GM15510 (cell line): ENCODE measurements around the gene CIT.
A peak's percentile ranks its signal among the peaks of the same experiment; 100 is the strongest.

Source experiments
- POLR2A ChIP-seq: IDR thresholded peaks from 3 replicates; pipeline ENCODE4 v1.6.1; 2011; ENCODE audit warnings: borderline replicate concordance; ENCODE audit not compliant: insufficient read length; ENCODE audit errors: extremely low read depth

The CIT gene, protein sequence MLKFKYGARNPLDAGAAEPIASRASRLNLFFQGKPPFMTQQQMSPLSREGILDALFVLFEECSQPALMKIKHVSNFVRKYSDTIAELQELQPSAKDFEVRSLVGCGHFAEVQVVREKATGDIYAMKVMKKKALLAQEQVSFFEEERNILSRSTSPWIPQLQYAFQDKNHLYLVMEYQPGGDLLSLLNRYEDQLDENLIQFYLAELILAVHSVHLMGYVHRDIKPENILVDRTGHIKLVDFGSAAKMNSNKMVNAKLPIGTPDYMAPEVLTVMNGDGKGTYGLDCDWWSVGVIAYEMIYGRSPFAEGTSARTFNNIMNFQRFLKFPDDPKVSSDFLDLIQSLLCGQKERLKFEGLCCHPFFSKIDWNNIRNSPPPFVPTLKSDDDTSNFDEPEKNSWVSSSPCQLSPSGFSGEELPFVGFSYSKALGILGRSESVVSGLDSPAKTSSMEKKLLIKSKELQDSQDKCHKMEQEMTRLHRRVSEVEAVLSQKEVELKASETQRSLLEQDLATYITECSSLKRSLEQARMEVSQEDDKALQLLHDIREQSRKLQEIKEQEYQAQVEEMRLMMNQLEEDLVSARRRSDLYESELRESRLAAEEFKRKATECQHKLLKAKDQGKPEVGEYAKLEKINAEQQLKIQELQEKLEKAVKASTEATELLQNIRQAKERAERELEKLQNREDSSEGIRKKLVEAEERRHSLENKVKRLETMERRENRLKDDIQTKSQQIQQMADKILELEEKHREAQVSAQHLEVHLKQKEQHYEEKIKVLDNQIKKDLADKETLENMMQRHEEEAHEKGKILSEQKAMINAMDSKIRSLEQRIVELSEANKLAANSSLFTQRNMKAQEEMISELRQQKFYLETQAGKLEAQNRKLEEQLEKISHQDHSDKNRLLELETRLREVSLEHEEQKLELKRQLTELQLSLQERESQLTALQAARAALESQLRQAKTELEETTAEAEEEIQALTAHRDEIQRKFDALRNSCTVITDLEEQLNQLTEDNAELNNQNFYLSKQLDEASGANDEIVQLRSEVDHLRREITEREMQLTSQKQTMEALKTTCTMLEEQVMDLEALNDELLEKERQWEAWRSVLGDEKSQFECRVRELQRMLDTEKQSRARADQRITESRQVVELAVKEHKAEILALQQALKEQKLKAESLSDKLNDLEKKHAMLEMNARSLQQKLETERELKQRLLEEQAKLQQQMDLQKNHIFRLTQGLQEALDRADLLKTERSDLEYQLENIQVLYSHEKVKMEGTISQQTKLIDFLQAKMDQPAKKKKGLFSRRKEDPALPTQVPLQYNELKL (N-terminal part only)

DNA sequence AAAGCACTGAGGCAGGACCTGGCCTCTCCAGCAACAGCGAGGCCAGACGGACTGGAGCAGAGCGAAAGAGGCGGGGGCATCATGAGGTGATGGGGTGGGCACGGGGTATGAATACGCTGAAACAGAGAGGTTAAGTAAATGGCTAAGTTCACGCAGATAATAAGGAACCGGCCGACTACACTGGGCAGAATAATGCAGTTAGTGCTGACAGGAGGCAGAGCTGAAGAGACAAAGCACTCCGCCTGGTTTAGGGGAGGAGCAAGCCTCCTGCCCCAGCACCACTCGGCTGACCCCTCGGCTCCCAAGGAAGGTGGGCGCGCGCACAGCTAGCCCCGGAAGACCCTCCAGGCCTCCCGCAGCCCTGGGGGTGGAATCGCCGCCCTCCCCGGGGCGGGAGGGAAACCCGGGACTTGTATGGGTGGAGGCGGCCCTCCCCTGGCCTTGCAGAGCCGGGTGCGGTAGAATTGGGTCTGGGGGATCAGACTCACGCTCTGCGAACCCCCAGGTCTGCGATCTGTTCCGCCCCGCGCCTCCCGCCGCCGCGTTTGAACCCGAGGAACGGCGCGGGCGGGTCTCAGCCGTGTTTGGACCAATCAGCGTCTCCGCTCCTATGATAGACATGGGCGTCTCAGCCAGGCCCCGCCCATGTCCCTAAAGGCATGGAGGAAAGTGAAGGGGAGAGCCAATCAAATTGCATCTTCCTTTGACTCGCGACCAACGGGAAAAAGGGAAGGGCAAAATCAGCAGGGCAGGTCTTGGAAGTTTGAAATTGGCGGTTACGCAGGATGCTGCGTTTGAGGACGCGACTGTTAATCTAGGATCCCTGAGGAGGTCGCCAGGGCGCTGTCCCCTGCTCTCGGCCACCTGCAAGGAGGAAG lies at the start of gene CIT:
Gene CIT, minus strand, starts transcription at position 560 of the 878 bp plus-strand sequence. CDS start 1,152 bp downstream, outside the sequence.
- peak; percentile 66 for TF ChIP-seq POLR2A

DNA sequence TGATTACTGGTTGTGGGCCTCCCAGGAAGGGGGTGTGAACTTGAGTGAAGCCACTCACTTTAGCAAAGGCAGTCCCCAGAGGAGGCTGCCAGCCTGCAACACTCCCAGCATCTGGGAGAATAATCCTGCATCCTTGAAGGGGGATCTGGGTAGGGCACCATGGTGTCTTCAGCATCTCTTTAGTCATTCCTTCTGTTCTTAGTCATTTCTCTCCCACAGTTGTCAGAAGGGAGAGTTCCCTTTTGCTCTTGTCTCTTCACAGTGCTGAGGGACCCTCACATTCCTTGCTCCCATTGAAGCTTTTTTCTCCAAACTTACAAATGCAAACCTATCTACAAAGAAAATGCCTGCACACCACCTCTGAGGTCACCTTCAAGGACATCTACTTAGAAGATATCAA lies 48.1 kb upstream of the CIT start:
- TF ChIP-seq POLR2A: no peak

DNA sequence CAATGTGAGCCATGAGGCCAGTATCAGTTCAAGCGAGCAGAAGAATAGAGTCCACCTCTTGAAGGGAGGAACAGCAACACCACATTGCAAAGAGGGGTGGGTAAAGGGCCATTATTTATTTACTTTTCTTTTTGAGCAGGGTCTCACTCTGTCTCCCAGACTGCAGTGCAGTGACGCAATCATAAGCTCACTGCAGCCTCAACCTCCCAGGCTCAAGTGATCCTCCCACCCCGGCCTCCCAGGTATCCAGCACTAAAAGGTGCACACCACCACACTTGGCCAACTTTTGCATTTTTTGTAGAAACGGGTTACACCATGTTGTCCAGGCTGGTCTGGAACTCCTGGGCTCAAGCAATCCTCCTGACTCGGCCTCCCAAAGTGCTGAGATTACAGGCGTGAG lies 42.9 kb upstream of the CIT start:
- TF ChIP-seq POLR2A: no peak

DNA sequence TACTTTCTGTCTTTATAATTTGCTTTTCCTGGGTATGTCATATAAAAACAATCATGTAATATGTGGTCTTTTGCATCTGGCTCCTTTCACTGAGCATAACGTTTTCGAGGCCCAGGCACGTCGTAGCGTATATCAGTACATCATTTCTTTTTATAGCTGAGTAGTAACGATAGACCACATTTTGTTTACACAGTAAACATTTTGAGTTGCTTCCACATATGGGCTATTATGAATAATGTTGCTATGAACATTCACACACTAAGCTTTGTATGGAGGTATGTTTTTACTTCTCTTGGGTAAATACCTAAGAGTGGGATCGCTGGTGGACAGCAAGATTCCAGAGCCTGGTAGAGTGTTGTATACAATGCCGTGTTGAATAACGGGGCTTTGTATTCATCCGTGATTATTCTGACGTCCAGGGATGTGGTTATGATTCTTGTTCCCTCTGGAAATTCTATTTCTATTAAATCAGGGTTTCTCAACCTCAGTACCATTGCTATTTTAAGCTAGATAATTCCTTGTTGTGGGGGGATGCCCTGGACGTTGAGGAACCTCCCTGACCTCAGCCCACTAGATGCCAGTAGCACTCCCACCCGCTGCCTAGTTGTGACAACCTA lies 38.9 kb upstream of the CIT start:
- TF ChIP-seq POLR2A: no peak

DNA sequence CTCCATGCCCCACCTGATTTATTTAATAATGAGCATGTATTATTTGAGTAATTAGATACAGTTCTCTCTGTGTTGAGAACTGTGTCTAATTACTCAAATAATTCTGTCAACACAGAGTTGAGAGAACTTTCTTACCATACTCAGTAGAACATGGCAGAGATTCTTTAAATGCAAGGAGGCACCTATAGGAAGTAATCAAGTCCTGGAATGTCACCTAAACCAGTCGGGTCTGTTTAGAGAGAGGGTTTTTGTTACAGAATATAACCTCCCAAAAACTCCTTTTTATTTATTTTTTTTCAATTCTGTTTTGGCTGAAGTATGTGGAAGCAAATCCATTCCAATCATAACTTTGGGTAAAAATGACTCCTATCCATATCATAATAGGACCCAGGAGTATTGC lies 37.5 kb upstream of the CIT start:
- TF ChIP-seq POLR2A: no peak

DNA sequence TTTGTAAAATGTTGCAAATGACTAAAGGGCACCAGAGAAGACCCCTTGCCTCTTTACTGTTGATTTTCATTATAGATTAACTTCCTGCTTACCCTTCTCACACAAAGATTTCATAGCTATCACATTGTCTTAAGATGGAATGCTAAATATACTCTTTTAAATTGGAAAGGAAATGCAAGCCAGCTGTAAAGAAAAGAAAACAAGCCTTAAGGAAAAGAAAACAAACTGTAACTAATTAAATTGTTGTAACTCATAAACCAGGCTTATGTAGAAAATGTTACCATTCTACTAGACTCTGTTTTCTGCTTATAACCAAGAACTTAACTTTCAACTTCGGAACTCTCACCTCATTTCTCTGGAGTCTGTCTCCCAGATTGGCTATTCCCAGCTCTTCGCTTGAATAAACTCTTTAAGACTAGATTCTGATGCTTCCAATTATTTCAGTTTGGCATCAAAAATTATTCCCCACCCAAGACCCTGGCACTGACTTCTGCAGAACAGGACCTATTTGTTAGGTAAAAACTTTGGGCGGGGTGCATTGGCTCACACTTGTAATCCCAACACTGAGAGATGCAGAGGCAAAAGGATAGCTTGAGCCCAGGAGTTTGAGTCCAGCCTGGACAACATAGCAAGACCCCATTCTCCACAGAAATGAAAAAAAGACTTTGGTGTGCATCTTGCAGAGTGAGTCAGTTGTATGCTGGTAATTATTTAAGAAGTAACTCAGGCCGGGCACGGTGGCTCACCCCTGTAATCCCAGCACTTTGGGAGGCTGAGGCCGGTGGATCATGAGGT lies 36.6 kb upstream of the CIT start:
- TF ChIP-seq POLR2A: no peak

DNA sequence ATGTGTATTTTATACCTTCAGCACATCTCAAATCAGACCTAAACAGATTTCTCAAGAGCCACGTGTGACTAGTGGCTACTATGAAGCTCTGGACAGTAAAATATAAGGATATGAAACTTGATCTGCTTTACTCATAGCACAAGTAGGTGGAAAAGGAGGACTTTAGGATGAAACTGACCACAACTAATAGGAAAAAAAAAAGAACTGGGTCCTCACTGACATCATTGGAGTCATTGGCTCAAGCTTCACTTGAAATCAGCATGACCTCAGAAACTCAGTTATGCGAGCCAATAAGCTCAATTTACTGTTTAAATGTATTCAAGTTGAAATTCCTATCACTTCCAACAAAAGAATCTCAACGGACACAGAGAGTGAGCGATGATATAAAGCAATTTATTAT lies 34.1 kb upstream of the CIT start:
- no peak for TF ChIP-seq POLR2A

DNA sequence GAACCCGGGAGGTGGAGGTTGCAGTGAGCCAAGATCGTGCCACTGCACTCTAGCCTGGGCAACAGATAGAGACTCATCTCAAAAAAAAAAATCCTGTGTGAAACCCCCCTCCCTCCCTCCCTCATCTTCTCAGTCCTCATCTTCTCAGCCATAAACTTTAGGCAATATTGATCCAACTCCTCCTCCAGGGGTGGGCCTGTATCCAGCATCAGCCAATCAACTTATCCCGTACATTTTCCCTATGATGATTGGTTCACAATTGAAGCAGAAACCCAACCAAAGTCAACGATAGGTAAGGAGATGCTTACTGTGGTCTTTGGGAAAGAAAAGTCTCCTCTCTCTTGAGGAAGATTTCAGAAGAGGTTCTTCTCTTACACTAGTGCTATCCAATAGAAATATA lies 33.5 kb upstream of the CIT start:
- TF ChIP-seq POLR2A: no peak

DNA sequence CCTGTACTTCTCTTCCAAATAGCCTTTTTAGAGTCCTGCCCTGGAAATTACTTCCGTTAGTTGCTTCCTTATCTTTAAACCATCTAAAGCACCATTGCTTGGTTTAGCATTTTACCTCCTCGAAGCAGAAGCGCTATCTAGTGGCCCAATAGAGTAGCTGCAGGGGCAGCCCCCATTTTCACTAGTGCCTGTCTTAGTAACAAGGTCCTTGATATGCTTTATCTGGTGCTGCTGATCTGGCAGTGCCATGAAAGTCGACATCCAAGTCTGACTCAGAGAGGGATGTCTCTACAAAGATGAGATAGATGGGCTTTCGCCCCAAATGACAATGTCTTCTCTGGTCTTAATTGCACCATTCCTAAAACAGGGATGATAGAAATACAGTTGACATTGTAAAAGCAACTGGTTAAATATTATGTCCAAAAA lies 25.0 kb upstream of the CIT start:
- no peak for TF ChIP-seq POLR2A

DNA sequence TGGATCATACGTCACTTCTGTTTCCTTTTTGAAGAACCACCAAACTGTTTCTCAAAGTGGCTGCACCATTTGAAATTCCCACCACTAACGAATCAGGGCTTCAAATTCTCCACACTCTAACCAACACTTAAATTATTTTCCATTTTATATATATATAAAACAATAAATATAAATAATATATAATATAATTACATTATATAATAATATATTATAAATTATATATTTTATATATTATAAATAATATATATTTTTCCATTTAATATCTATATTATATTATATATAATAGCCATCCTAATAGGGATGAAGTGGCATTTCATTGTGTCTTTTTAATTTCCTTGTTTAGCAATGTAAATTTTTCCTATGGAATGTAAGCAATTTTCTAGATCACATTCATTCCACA lies 24.6 kb upstream of the CIT start:
- TF ChIP-seq POLR2A: no peak

DNA sequence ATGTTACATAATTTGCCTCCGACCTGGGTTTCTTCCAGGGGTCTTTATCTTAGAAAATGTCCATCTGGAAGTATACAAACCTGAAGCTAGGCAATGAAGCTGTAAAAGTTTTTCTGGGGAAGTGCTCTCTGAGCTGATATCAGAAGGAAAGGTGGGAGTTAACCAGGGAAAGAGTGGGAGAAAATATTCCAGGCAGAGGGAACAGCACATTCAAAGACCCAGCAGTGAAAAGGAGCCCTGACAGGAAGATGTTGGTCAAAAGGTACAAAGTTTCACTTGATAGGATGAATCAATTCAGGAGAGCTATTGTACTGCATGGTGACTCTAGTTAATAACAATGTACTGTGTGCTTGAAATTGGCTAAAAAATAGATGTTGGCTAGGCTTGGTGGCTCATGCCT lies 17.8 kb upstream of the CIT start:
- no peak for TF ChIP-seq POLR2A

DNA sequence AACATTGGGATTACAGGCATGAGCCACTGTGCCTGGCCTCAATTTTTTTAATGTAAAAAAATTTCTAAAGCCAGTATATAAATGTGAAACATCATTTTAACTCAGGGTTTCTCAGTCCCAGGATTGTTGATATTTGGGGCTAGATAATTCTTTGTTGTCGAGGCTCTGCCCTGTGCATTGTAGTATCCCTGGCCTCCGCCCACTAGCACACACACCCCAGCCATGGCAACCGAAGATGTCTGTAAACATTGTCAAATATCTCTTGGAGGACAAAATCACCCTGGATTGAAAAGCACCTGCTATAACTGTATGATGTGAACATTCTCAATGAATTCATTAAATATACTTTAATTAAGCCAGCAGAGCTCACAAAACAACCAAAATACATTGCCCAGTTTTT lies 8.4 kb upstream of the CIT start:
- TF ChIP-seq POLR2A: no peak

DNA sequence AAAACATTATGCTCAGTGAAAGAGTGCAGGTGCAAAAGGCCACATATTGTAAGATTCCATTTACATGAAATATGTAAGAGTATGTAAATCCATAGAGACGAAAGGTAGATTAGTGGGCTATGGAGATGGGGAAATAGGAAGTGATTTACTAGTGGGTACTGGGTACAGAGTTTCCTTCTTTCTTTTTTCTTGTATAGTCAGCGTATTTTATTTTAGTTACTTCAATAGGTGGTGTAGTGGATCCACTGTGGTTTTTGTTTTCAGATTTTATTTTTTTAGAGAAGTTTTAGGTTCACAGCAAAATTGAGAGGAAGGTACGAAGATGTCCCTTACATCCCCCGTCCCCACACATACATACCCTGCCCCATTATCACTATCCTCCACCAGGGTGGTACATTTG lies 6.1 kb upstream of the CIT start:
- TF ChIP-seq POLR2A: no peak
